Stomach (tissue), 9 donors: ENCODE measurements around the gene ACTN4. TPM values are rescaled to one million over a fixed set of nuclear protein-coding genes. Genes with fewer than 3 reads are reported as not detected.

Experiments used
- DNase-seq, 2 donors: peaks; one replicate each; pipeline versions ENCODE4 v3.0.0 to v3.0.0-alpha.2; 2013 to 2019
- H3K27ac ChIP-seq, 5 donors: fragments of 200-600 bp in 4 of 5; sonication (generic) in 4 of 5; one replicate each; pipeline ENCODE4 v1.5.1; 2013 to 2019; ENCODE audit warnings: mild to moderate bottlenecking in 1 of 5, moderate library complexity in 1 of 5
- H3K27me3 ChIP-seq, 3 donors: fragments of 200-600 bp; sonication (generic); one replicate each; pipeline ENCODE4 v1.5.1; 2017 to 2019; ENCODE audit warnings: mixed run types in 1 of 3
- H3K36me3 ChIP-seq, 4 donors: fragments of 200-600 bp; sonication (generic); 1 replicate in 3 of 4; 2 replicates in 1 of 4; pipeline ENCODE4 v1.5.1; 2016 to 2019
- H3K4me1 ChIP-seq, 4 donors: fragments of 200-600 bp; sonication (generic); one replicate each; pipeline ENCODE4 v1.5.1; 2016 to 2019
- H3K4me3 ChIP-seq, 4 donors: fragments of 200-600 bp; sonication (generic) in 3 of 4; one replicate each; pipeline ENCODE4 v1.5.1; 2016 to 2019; ENCODE audit warnings: mild to moderate bottlenecking in 1 of 4
- H3K9me3 ChIP-seq, 4 donors: fragments of 200-600 bp; sonication (generic); one replicate each; pipeline ENCODE4 v1.5.1; 2016 to 2019
- CTCF ChIP-seq, 7 experiments: fragments of 450-650 bp in 4 of 7; fragments of 200-600 bp in 3 of 7; sonication (generic) in 3 of 7; IDR thresholded peaks; one replicate each; pipeline ENCODE4 v1.5.1; 2016 to 2019; ENCODE audit warnings: antibody characterized with exemption in 7 of 7, control low read depth in 2 of 7, mild to moderate bottlenecking in 1 of 7
- EP300 ChIP-seq: sonication (generic); formaldehyde crosslinking; IDR thresholded peaks from one replicate; pipeline ENCODE4 v1.6.1; 2017; ENCODE audit warnings: antibody characterized with exemption
- POLR2A ChIP-seq, 4 donors: fragments of 450-650 bp; IDR thresholded peaks; one replicate each; pipeline ENCODE4 v1.6.1; 2016; ENCODE audit warnings: antibody characterized with exemption in 4 of 4, control low read depth in 2 of 4, mild to moderate bottlenecking in 1 of 4, moderate library complexity in 1 of 4
- POLR2AphosphoS5 ChIP-seq, 3 donors: sonication (generic); formaldehyde crosslinking; IDR thresholded peaks; one replicate each; pipeline ENCODE4 v1.6.1; 2016; ENCODE audit warnings: antibody characterized with exemption in 3 of 3
- WGBS, 5 donors: extraction: QIAGEN DNeasy Blood & Tissue Kit in 3 of 5; methylation state at CpG; one replicate each; pipeline versions ENCODE4 v1.1.5 to v1.1.7; 2013 to 2018; 5-methylcytosine and 5-hydroxymethylcytosine counted together
- intact Hi-C: fragments of 100-400 bp; cut with DNase I; formaldehyde crosslinking; loops from one replicate; pipeline ENCODE4 v1.15.1; 2023; ENCODE audit warnings: low total_unique reads
- polyA plus RNA-seq, 3 donors: library from polyadenylated mRNA; stranded (reverse); fragments of 200-250 nt; gene quantifications; one replicate each; pipeline ENCODE4 v1.2.3, GENCODE V29; 2013
- total RNA-seq, 5 donors: library from RNA; depleted of rRNA; stranded (reverse); fragments of >200 nt; gene quantifications; one replicate each; pipeline versions ENCODE4 v1.1.0 to v1.2.3, GENCODE V29; 2014 to 2016
- donor health status: healthy with polysubstance abuse.
- donor health status: Bipolar disorder and iron deficiency.
- donor health status: healthy.

ACTN4 gene
- total and polyA plus RNA-seq, 8 donors, result 55.3 to 343 (median 261) TPM

GRCh38 chr19:38617764-38618589, 29.5 kb upstream of the ACTN4 start, which contains the start of gene MAP4K1:
TSS of gene MAP4K1 (minus strand) at chr19:38617953. CDS start at chr19:38617895, 58 bp downstream.
- 22 to 35% (median 31%) methylated on average over 18 to 28 of the region's 28 CpGs for WGBS, 5 donors
- peaks cover 16 to 33% (median 20%) of the 10 kb centered on the region in 4 donors for H3K4me1 ChIP-seq
- peaks cover 24 to 30% (median 29%) of the 10 kb centered on the region in 4 donors for H3K36me3 ChIP-seq
- TF ChIP-seq POLR2AphosphoS5 (IDR thresholded peaks at IDR 0.05) (no peak), POLR2A (IDR thresholded peaks at IDR 0.05) (no peak), CTCF (IDR thresholded peaks at IDR 0.05) (no peak), EP300 (no peak)
- peak within 1 kb of the TSS; percentile 62 to 92 (median 90) for H3K27ac ChIP-seq
- H3K27me3 ChIP-seq, result no peaks in the 10 kb centered on the region
- intact Hi-C loops, result loop anchor here (10.0 kb wide), 1 partner anchor 233 kb away; the partner anchor contains the start of genes GGN and SPRED3
- no peaks in the 10 kb centered on the region for H3K9me3 ChIP-seq
- H3K4me3 ChIP-seq, result peak within 1 kb of the TSS; percentile 85 to 98 (median 92)
- peak; percentile 53 to 66 for DNase-seq

DNA sequence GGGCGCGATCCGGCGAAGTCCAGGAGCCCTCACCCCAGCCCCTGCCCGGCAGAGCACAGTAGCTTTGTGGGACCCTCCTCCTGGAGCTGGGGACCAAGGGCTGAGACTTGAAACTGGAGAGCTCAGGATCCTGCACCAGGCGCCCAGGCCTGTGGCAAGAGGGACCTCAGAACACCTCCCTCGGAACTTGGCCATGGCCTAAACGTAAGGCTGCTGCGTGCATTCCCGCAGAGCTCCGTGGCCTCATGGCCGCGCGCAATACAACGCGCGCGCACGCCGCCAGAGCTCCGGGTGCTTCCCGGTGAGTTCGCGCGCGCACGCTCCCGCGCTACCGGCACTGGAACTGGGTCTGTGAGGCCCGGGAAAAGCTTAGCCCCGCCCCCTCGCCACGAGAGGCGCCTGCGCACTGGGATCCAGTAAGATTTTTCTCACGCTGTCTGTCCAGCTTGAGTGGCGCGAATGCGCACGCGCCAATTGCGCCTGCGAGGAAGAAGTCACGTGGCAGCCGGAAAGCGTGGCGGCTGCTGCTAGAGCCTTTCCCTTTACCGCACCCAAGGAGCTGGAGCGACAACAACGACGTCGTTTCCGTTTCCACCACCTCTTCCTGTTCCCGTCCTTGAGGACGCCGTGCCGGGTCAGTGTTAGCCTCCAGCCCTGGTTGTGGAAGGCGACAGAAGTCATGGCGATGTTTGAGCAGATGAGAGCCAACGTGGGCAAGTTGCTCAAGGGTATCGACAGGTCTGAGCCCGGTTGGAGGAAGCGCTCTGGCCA, 28.7 kb upstream of the ACTN4 start, which contains the start of gene EIF3K:
TSS of gene EIF3K (plus strand) at position 599 of the 771 bp plus-strand sequence. CDS start at position 680, 81 bp downstream.
- Histone ChIP-seq H3K4me1 (peaks cover 16 to 33% (median 20%) of the 10 kb centered on the region in 4 donors), H3K27me3 (no peaks in the 10 kb centered on the region), H3K36me3 (peaks cover 31 to 38% (median 36%) of the 10 kb centered on the region in 4 donors), H3K4me3 (peak within 1 kb of the TSS; percentile 85 to 98 (median 92)), H3K27ac (peak within 1 kb of the TSS; percentile 79 to 92 (median 90)), H3K9me3 (no peaks in the 10 kb centered on the region)
- TF ChIP-seq POLR2A (IDR thresholded peaks at IDR 0.05) (no peak), POLR2AphosphoS5 (IDR thresholded peaks at IDR 0.05) (peak; percentile 94 to 98 (median 95))
- WGBS, 5 donors, result 1 to 3% (median 2%) methylated on average over 37 to 64 of the region's 64 CpGs
- intact Hi-C loops, result loop anchor here (10.0 kb wide), 1 partner anchor 234 kb away; the partner anchor contains the start of genes GGN and SPRED3
- DNase-seq, result peak; percentile 99 to 100

- no peak for DNase-seq
These were observed 27.9 kb upstream of the ACTN4 start for GRCh38 chr19:38619361-38620174.

More at GRCh38 chr19:38619361-38620174, 27.9 kb upstream of the ACTN4 start:
- Histone ChIP-seq H3K9me3 (no peaks in the 10 kb centered on the region), H3K4me3 (peak overlapping the region; percentile 85 to 98 (median 92)), H3K4me1 (peaks cover 16 to 33% (median 20%) of the 10 kb centered on the region in 4 donors), H3K36me3 (peaks cover 39 to 46% (median 44%) of the 10 kb centered on the region in 4 donors), H3K27ac (peak overlapping the region; percentile 79 to 92 (median 90)), H3K27me3 (no peaks in the 10 kb centered on the region)
- WGBS, 5 donors, result 11 to 17% (median 12%) methylated on average over 18 to 21 of the region's 21 CpGs
- TF ChIP-seq CTCF (IDR thresholded peaks at IDR 0.05), result no peak
- TF ChIP-seq EP300, result no peak
- no peak for TF ChIP-seq POLR2AphosphoS5 (IDR thresholded peaks at IDR 0.05)
- peak in 1 of 4 donors; percentile 43 for TF ChIP-seq POLR2A (IDR thresholded peaks at IDR 0.05)
- intact Hi-C loops, result loop anchor here (10.0 kb wide), 1 partner anchor 235 kb away; the partner anchor contains the start of genes GGN and SPRED3
